GM21619 (cell line): Measurements from ENCODE around the gene SLC35F2.
"Not testable (repeated sequence)": the region's sequence is repeated elsewhere in the genome, so short reads cannot be mapped to it uniquely, and the experiment has no call there.

Source experiments
- ATAC-seq: cut with Tn5 transposase; IDR thresholded peaks from one replicate; pipeline ENCODE4 v1.9.1; 2021; ENCODE audit not compliant: unreplicated experiment

SLC35F2 gene

DNA sequence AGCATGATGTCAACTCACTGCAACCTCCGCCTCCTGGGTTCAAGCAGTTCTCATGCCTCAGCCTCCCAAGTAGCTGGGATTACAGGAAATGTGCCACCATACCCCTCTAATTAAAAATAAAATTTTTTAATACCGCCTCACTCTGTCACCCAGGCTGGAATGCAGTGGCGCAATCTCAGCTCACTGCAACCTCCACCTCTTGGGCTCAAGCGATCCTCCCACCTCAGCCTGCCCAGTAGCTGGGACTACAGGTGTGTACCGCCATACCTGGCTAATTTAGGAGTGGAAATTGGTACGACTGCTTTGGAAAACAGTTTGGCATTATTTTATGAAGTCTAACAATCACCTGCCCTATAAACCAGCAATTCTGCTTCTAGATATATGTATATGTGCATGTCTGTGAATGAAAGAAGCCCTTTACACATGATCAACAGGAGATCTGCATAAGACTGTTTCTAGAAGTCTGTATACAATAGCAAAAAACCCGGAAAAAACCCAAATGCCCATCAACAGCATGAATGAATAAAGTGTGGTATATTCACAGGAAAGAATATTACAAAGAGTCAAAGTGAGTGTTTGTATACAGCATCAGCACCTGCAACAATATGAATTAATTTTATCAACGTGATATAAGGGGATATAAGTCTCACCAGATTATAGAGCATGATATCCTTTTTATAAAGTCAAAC is 16.0 kb downstream of the SLC35F2 start:
- no peak for ATAC-seq

DNA sequence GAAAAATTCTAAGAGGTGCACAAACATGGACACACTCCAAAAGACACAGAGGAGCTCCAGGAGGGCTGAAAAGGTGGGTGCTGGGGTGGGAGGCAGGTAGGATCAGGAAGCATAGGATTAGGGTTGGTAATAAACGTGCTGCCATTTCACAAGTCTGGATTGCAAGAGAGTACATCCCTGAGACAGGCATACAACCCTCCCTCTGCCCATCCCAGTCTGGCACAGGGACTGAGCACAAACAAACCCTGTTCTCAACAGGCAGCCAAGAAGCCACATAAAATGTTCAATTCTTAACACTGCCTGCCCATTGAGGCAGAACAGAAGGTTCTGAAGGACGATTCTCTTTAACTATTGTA is 18.5 kb downstream of the SLC35F2 start:
- no peak for ATAC-seq

DNA sequence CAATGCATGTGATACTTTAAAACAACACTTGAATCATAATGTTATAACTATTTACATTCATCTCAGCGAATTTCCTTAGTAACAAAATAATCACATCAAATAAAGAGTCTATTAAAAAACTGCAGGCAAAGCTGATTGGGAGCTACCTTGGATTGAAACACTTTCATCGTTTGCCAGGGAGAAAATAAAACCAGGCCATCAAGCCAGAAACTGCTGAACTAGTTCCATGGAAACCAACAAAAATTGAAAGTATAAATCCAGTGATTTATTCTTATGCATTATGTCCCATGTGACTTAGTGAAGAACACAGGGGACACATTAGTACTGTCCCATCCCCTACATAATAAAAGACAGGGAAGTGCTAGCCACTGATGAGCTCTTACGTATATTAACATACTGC is 21.7 kb downstream of the SLC35F2 start:
- no peak for ATAC-seq

DNA sequence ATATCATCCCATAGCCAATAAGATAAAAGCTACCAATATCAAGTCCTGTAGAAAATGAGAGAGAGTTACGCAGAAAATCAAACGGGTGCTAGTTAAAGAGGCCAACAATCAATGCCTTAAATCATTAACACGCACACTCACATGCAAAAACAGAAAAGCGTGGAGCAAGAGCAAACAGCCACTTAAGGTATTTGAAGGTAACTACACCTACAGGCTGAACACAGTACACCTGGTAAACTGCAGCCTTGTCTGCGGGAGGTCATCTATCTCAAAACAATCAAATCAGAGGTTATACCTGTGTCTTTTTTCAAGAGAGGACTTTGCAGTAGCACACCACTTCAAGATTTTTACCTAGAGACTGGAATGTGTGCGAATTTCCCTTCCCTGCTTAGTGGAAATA is 23.6 kb downstream of the SLC35F2 start:
- ATAC-seq = no peak

DNA sequence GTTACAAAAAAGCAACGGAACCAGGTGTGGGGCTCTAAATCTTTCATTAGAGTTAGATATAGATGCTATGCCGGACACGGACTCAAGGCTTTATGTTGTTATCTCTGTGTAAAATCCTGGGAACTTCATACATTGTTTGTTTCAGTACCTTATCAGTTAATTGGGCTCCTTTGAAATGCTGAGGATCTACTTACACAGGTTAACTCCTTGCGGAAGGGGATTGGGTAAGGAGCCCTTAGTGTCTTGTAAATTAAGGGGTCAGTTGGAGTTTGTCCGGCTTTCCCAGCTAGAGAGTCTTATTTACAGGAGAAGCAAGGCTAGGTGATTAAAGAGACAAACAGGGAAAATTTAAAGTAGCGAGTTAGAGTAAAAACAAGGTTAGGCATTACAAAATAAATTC is 24.7 kb downstream of the SLC35F2 start:
- ATAC-seq = not testable (repeated sequence)

DNA sequence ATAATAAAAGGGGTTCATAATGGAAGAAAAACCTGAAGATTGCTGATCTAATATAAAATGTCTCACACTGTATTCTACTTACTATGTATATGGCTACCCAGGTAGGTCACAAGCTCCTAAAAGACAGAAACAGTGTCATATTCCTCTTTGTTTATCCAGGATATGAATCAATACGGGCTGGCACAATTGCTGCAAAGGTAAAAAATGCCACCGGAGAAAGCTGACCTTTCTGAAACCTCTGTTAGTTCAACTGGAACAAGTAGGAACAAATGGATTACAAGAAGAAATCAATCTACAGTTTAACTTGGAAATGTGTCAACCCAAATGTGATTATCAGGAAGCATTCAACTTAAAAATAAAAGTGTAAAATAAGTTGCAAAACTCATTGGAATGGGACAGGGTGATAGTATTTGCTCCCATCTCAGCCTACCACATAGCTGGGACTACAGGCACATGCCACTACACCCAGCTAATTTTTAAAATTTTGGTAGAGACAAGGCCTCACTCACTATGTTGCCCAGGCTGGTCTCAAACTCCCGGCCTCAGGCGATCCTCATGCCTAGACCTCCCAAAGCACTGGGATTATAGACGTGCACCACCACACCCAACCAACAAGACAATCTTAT is 27.6 kb downstream of the SLC35F2 start:
- ATAC-seq = no peak

DNA sequence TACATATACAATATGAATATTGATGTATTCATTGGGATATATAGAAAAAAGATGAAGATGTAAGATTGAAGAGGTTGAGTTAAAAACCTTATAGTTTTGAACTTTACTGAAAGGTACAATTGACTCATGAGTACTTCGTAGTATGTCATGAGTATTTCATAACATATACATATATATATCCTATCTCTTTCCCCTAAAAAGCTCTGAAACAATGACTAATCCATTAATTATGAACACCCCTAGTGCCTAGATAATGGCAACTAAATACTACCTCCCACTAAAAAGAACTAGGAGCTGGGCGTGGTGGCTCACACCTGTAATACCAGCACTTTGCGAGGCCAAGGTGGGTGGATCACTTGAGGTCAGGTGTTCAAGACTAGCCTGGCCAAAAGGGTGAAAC is 31.5 kb downstream of the SLC35F2 start:
- ATAC-seq = no peak

DNA sequence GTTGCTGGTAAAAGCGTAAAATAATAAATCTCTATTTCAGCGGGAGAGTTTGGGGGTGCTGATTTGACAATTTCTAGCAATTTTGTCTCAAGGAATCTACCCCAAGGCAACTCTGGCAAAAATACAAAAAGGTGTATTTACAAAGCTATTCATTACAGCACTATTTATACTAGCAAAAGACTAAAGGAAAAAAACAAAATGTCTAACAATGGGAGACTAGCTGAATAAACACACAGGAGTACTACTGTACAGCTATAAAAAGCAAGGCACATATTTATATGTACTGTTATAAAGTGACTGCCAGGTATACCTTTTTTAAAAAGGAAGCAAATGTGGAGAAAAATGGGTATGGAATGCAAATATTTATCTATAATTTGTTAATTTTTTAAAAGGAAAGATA is 32.7 kb downstream of the SLC35F2 start:
- ATAC-seq = no peak

DNA sequence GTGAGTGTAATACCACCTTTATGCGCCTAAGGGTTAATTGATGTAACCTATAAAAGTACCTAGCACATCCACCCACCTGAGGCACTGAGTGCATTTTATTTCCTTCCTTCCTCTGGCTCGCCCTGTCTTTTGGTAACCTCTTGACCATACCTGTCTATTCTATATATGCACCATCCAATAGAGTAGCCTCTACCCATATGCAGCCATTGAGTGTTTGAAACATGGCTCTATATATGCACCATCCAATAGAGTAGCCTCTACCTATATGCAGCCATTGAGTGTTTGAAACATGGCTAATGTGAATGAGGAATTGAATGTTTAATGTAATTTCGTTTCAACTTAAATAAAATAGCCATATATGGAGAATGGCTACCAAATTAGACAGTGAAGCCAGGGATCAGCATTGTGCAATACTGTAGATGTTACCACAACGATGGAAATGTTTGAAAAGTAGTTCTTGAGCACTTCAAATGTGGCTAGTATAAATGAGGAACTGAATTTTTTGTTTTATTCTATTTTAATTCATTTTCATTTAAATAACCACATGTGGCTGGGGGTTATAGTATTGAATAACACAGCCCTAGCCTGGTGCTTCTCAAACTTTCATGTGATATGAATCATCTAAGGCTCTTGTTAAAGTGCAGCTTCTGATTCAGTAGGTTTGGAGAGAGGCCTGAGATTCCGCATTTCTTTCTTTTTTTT is 33.8 kb downstream of the SLC35F2 start:
- ATAC-seq = no peak

DNA sequence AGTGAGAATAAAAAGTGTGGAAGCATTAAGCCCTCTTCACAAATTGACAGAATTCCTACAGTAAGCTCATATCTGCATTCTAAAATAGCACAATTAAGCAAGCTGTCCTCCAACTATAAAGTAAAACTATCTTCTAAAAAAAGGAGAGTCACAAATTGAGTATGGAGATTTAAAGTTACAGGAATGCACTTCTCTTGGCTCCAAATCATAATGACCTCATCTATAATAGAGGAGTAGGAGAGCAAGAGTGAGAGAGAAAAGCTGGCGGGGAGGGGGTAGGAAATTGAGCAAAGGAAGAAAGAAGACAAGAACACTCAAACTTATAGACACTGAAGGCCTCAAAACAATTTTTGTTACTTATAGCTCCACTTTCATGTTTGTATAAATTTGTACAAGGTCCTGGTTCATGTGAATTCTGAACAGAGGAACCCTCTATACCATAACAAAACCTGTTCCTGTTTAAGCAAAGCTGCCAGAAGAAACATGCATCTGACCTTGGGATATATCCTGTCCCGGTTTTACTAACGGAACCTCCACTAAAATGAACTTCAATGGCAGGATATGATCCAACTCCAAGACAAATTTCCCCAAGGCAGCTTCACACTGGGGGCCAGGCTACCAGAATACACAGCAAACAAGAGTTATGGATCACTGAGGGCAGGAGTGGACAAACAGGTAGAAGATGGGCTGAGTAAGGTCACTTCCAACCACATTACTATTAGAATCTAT is 37.2 kb downstream of the SLC35F2 start:
- ATAC-seq = no peak

DNA sequence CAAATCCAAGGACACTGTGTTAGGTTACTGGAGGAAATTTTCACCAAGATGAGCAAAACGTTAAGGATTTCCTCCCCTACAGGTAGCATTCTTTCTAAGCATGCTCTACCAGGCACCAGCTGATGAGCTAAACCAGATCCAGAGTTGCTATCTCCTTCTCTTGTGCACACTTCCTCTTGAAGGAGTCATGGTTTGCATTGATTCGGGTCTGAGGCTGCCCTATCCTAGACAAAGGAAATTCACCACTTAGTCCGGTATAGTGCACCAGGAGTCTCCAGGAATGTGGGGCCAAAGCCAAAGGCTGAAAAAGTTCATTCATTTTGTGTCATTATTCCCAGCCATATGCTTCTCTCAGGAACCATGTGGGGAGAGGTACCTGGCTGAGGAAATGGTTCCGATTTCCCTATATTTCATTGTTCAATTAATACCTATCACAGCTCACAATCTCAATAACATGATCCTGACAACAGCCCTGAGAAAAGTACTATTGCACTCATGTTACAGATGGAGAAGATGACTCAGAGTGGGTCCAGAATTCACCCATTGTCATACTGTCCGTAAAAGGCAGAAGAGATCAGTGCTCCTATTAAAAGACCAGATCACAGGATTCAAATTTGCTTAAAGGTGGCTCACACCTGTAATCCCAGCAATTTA is 39.1 kb downstream of the SLC35F2 start:
- ATAC-seq = no peak

DNA sequence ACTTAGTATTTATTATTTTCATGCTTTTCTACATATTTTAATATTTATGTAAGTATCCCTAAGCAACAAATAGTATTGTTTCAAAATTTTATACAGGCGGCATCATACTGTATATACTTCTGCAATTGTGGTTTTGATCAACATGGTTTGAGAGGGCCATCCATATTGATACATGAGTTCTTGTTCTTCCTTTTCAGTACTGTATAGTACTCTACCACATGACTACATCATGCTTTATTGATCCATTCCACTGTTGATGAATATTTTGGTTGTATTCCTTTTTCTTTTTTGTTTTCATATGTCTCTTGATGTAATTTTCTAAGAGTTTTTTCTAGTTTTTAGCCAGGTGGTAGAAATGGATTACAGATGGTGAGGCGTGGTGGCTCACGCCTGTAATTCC is 40.1 kb downstream of the SLC35F2 start:
- no peak for ATAC-seq

DNA sequence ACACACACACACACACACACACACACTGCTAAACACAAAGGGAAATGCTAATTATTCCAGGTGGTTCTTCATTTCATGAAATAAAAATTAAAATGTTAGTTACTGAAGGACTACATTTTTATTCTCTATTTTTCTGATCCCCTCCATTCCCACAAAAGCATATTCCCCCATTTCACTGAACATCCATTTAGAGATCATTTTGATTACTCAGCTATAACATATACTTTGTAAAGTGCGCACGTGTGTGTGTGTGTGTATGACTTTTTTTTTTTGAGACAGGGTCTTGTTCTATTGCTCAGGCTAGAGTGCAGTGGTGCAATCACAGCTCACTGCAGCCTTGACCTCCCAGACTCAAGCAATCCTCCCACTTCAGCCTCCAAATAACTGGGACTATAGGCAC is 42.6 kb downstream of the SLC35F2 start:
- no peak for ATAC-seq

DNA sequence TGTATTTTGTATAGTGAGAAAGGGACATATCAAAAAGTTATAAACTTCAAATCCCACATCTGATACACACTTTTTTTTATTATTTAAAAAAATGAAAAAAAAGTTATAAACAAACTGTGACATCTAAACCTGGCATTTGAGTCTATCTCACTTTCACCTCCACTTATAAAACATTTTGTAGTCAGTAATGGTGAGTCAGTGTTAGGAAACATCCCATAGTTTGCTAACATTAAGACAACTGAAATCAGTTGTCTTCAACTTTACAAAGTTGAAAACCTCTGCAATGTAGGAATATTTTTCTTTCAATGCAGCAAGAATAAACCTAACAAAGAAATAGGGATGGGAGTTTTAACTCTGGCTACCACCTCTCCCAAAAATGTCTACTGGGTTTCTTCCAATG is 47.7 kb downstream of the SLC35F2 start:
- ATAC-seq = no peak

DNA sequence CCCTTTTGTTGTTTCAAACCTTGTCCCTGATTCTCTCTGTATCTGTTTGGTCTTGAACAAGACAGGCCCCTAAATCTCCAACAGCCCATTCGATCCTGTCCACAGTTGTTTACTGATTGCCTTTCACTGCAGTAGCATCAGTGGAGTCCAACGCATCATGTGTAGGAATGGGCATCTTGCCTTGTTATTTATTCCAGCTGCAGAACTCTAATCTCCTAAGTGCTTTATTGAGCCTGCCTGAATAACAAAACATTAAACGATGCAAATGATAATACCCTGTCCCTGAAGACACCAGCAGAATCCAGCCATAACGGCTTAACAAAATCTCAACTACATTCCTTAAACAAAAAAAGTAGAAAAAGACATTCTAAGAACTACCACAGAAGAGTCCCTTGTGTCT is 50.1 kb downstream of the SLC35F2 start:
- ATAC-seq = no peak

DNA sequence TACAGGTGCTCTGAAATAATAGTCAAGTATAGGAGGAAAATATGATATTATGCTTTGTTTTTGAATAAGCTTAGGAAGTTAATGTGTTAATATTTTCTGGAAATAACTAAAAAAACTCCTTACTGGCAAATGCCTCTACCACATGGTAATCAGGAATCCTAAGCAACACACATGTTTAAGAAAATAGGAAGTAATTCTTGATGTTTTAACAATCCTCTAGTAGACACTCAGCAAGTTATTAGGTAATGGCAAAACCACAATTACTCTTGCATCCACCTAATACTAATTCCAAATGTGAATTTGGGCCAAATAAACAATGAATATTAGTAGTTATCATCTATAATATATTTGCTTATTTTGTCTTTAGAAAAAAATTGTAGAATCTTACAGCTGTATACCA is 53.6 kb downstream of the SLC35F2 start:
- no peak for ATAC-seq

DNA sequence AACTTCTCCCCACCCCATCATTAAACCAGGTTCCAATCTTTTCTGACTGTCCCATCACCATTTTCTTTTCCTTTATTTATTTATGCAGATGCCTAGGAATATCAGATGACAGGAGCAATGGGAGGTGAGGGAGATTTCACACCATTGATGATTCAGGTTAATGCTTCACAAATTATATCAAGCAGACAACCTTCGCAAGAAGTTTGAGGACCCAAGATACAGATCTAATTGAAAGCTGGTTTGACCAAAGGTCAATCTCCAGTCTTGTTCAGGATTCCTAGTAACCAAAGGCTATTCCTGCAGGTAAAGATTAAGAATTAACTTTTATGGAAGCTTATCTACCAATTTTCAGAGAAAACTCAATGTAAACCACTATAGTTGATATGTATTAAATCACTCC is 54.4 kb downstream of the SLC35F2 start:
- ATAC-seq = no peak

DNA sequence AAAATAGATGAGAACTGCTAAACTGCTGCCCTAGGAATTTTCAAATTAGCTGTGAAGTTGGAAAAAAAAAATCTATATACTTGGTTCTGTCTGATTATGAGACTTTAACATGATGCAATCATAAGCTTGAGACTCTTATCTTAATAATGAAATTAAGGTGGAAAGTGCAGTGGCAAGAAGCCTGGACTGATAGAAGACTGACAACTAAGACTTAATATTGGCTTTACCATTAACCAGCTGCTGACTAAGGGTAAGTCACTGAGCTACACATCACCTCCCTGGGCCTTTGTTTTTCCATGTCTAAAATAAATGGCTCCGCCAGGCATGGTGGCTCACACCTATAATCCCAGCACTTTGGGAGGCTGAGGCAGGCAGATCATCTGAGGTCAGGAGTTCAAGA is 56.9 kb downstream of the SLC35F2 start:
- no peak for ATAC-seq

DNA sequence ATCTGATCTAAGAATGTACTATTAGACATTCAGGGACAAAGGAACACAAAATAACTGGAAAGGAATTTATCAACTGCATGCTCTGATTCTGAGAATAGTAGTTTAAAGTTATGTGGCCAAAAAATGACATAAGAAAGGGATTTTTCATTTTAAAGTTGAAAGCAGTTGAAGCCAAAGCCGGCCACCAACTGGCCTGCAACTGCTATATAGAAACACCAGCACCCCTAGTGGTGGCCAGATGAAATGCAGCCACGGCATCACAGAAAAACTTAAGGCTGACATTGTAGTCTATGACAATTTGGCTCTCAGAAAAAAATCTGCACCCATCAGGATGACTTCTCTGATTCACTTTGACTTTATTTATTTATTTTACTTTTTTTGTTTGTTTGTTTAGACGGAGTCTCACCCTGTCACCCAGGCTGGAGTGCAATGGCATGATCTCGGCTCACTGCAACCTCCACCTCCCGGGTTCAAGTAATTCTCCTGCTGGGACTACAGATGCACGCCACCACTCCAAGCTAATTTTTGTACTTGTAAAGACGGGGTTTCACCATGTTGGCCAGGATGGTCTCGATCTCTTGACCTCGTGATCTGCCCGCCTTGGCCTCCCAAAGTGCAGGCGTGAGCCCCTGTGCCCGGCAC is 59.2 kb downstream of the SLC35F2 start:
- ATAC-seq = peak; percentile 85

DNA sequence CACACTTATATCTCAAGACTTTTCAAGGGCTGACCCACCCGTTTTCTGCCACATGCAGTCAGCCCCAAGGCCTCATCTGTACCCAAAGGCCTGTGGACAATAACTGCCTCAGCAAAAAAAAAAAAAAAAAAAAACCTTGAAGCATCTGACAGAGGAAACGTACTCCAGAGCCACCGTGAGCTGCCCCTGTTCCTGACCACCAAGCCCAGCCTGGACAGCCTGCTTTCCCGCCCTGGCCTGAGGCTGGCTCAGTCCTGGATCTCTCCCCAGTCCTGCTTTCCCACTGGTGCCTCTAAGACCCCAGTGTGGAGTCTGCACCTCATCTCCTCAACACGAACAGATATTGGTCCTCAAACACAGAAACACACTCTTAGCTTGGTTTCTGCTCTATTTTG is 66.5 kb downstream of the SLC35F2 start:
- no peak for ATAC-seq
